Brain pericyte (primary cell): ENCODE data around the gene UFSP2.
"Not testable (repeated sequence)": the region's sequence is repeated elsewhere in the genome, so short reads cannot be mapped to it uniquely, and the experiment has no call there.

ENCODE experiments used
- DNase-seq: peaks from one replicate; pipeline ENCODE4 v3.0.0-alpha.2; 2012; ENCODE audit warnings: low read depth, low spot score

UFSP2 gene

DNA sequence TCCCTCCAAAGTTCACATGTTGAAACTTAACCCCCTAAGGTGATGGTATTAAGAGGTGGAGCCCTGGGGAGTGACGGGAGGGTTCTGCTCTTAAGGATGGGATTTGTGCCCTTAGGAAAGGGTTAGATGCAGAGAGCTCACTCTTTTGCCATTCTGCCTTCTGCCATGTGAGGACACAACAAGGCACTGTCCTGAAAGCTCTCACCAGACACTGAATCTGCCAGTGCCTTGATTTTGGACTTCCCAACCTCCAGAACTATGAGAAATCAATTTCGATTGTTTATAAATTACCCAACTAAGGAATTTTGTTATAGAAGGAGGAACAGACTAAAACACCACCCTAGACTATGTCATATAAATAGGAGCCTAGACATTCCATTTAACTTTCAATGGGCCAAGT lies 41.7 kb downstream of the UFSP2 start:
- DNase-seq: no peak

DNA sequence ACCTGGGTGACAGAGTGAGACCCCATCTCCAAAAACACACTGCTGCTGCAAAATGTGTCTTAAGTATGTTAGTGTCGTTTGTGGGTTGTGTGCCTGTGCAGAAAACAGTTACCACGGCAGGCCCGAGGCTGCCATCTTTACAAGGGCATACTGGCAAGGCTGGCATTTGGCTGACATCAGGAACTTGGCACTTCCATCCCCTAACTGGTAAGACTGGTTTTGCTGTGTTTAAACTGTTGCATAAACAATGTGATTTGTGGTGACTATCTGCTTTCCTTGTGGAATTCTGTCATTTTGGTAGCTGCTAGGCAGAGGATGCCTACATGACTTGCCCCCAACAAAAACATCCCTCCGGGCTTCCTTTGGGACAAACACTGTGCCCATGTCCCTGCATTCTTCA lies 42.3 kb downstream of the UFSP2 start:
- DNase-seq: no peak

- DNase-seq: no peak
Measured at GRCh38 chr4:185382754-185383153, 43.0 kb downstream of the UFSP2 start.

GRCh38 chr4:185381288-185382196 lies 44.2 kb downstream of the UFSP2 start:
- no peak for DNase-seq

GRCh38 chr4:185380320-185380719 lies 45.4 kb downstream of the UFSP2 start:
- DNase-seq: no peak

GRCh38 chr4:185379326-185380295 lies 46.2 kb downstream of the UFSP2 start:
- DNase-seq: no peak

- DNase-seq: no peak
Measured at GRCh38 chr4:185378264-185378663, 47.5 kb downstream of the UFSP2 start.

GRCh38 chr4:185374573-185374972 lies 51.2 kb downstream of the UFSP2 start:
- no peak for DNase-seq

GRCh38 chr4:185374027-185374426 lies 51.7 kb downstream of the UFSP2 start:
- no peak for DNase-seq

- no peak for DNase-seq
Measured at GRCh38 chr4:185371702-185372101, 54.1 kb downstream of the UFSP2 start.

DNA sequence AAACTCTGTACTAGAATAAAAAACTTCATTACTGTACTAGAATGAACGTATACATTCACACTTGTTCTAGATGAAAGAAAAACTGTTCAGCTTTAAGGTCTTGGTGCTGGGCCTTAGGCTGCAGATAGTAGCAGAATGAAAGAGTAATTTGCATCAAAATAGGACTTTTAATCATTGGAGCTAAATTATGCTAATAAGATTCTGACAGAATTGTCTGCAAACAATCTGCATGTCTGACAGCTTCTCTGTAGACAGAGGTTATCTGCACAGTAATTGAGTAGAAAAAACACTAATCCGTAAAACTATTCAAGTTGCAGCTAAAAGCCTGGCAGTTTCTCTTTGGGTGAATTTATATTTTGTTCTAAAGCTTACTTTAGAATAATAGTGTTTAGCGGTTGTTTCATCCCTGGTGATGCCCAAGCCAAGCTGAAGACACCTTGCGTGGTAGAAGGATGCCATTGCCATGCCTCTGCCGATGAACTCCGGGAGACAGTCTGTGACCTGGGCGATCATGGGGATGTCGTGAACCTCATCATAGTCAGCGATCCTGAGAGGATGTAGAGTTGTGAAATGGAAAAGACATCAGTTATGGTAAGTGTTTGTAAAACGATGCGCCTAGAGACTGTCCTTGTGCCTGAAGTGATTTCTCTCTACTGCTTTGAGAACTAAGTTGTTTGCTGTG lies 55.4 kb downstream of the UFSP2 start:
- no peak for DNase-seq

GRCh38 chr4:185369731-185370130 lies 56.0 kb downstream of the UFSP2 start:
- no peak for DNase-seq

- no peak for DNase-seq
Measured at GRCh38 chr4:185364886-185365285, 60.9 kb downstream of the UFSP2 start.

DNA sequence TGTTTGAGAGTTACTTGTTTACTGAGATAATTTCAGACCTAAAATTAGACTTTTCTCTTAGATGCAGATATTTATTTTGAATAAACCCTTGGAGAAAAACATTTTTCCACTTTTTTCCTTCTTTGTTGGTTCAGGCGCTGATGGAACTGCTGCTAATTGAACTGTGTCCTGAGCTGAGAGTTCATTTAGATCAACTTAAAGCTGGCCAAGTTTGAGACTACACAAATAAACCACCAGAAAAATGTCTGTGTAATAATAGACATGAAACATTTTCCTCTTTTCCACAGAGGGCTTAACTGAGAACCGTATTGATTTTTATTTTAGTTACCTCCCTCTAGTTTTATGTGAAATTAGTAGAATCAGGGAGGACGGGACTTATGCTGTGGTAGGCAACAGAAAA lies 62.5 kb downstream of the UFSP2 start:
- DNase-seq: no peak

DNA sequence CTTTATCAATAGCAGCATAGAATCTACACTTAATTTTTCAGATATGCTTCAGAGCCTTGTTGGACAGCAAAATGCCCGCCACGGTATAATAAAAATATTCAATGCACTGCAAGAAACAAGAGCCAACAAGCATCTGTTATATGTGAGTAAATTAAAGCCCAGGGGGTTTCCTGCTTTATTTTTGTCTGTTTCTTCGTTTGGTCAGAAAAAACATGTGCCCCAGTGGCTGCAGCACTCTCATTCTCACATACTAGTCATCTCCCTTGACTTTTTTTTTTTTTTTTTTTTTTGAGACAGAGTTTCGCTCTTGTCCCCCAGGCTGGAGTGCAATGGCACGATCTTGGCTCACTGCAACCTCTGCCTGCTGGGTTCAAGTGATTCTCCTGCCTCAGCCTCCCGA lies 63.2 kb downstream of the UFSP2 start:
- not testable (repeated sequence) for DNase-seq

DNA sequence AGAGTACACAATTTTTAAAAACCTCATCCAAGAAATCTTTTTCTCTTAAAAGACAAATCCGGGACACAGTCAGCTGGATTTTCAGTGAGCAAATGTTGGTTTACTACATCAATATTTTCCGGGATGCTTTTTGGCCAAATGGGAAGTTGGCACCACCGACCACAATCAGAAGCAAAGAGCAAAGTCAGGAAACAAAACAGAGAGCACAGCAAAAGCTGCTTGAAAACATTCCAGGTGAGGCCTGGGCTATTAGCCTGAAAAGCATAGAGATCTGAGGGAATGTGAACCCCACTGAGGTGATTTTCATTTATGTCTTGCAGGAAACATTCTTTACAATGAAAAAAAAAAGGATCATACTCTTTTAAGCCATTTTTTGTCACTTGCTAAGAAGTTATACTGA lies 63.9 kb downstream of the UFSP2 start:
- DNase-seq: no peak

DNA sequence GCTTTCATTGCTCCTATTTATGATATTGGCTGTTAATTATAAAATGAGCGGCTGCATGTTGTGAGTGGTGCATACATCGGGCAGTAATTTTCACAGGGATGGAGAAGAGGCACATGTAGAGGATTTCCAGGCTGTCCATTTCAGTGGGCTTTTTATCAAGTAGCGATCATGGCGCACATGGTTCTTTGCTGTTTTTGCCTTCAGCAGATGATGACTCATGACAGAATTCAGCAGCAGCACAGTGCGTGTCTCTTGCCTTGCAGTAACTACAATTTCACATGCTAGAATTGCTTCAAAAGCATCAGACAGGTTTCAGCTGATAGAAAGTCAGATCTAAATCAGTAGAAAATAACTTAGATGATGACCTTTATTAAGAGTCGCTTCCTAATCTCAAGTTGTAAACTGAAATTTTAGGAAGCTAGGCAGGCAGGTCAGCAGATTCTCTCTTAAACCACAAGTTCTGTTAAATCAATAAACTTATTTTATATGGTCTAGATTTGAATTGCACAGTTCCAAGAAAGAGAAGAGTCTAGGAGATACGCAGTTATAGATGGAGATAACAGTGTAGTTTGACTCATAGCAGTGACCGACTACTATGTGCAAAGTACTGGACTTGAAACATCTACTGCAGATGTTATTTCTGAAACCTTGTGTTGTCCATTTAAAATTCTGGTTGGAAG lies 65.9 kb downstream of the UFSP2 start:
- DNase-seq: peak; percentile 43

- DNase-seq: no peak
Measured at GRCh38 chr4:185358959-185359358, 66.8 kb downstream of the UFSP2 start.

DNA sequence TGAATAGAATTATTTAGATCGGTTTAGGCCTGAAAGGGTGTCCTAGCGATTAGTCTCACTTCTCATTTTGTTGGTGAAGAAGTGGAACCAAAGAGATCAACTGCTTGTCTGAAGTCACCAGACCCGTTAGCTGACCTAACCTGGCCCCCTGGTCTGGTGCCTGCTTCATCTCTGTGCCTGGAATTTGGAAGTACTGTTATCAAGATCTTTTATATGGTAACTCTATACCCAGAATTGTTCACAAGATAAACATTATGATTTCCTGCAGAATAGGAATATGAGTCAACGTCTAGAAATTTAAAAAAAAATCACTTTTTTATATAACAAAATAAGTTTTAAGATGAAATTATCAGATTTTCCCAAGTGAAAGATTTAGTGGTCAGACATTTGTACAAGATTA lies 67.2 kb downstream of the UFSP2 start:
- DNase-seq: no peak

DNA sequence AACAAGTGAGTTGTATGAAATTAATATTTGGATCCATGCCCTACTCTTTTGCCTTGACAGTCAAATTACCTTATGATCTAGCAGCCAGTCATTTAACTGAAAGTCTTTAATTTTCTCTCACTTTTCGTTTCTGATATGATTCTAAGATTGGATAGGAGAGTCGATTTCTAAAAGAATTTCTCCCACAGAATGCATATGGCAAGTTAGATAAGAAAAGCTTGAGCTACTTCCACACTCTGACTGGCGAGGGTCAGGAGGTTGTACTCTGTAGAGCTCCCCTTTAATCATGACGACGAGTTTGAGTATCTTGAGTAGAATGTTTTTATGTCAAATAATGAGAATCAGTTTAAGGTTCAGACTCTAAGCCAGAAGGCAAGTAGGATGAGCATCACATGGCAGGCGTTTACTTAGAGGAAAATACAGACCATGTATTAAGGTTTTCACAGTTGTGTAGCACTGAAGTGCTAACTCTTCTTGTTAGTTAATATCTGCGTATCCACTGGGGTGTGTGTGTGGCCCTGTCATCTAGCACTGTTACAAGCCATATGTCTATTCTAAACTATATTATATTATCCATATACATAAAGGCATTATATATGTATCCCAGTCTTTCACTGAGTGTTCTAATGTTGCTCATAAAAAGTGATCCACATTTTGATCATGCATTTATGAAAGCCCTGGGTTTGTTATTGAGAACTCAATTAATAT lies 67.9 kb downstream of the UFSP2 start:
- no peak for DNase-seq

GRCh38 chr4:185357211-185357610 lies 68.6 kb downstream of the UFSP2 start:
- DNase-seq: no peak
